Measurements from ENCODE around the gene GLYR1.

The GLYR1 gene

GRCh38 chr16:4846503-4846900 lies 586 bp downstream of the GLYR1 start:
- peak; percentile 26 for DNase-seq

GRCh38 chr16:4840984-4841383 lies 6.1 kb downstream of the GLYR1 start:
- no peak for DNase-seq

GRCh38 chr16:4839942-4840341 lies 7.1 kb downstream of the GLYR1 start:
- no peak for DNase-seq

- DNase-seq: no peak
Observed at GRCh38 chr16:4837733-4838501, 9.2 kb downstream of the GLYR1 start.

- no peak for DNase-seq
Observed at GRCh38 chr16:4836727-4837126, 10.4 kb downstream of the GLYR1 start.

GRCh38 chr16:4833584-4833983 lies 13.5 kb downstream of the GLYR1 start:
- no peak for DNase-seq

GRCh38 chr16:4832698-4833343 lies 14.3 kb downstream of the GLYR1 start:
- no peak for DNase-seq

- DNase-seq: no peak
Observed at GRCh38 chr16:4831616-4832015, 15.5 kb downstream of the GLYR1 start.

GRCh38 chr16:4830408-4830807 lies 16.7 kb downstream of the GLYR1 start:
- DNase-seq: no peak

- no peak for DNase-seq
Observed at GRCh38 chr16:4828567-4829321, 18.3 kb downstream of the GLYR1 start.

- no peak for DNase-seq
Observed at GRCh38 chr16:4826980-4827379, 20.1 kb downstream of the GLYR1 start.

GRCh38 chr16:4826526-4826925 lies 20.6 kb downstream of the GLYR1 start:
- DNase-seq: no peak

- no peak for DNase-seq
Observed at GRCh38 chr16:4825196-4825595, 21.9 kb downstream of the GLYR1 start.

- DNase-seq: no peak
Observed at GRCh38 chr16:4820652-4821051, 26.4 kb downstream of the GLYR1 start.

- no peak for DNase-seq
Observed at GRCh38 chr16:4814542-4815173, 32.4 kb downstream of the GLYR1 start.

GRCh38 chr16:4814046-4814445 lies 33.0 kb downstream of the GLYR1 start:
- DNase-seq: no peak

GRCh38 chr16:4813251-4814003 lies 33.7 kb downstream of the GLYR1 start:
- no peak for DNase-seq

- DNase-seq: no peak
Observed at GRCh38 chr16:4811773-4812172, 35.3 kb downstream of the GLYR1 start.

GRCh38 chr16:4811242-4811641 lies 35.8 kb downstream of the GLYR1 start:
- no peak for DNase-seq

GRCh38 chr16:4806280-4806679 lies 40.8 kb downstream of the GLYR1 start:
- no peak for DNase-seq

- no peak for DNase-seq
Observed at GRCh38 chr16:4805231-4805630, 41.9 kb downstream of the GLYR1 start.

GRCh38 chr16:4803898-4804762 lies 43.0 kb downstream of the GLYR1 start:
- no peak for DNase-seq

All from CD4-positive, alpha-beta T cell treated with Interleukin-21 for 1 hour (primary cell).